Tongue (tissue), 3 donors: Measurements from ENCODE around the gene IBA57. TPM values are rescaled to one million over a fixed set of nuclear protein-coding genes. Genes with fewer than 3 reads are reported as not detected.
"Not testable (repeated sequence)": the region's sequence is repeated elsewhere in the genome, so short reads cannot be mapped to it uniquely, and the experiment has no call there.

ENCODE experiments used
- DNase-seq: peaks from one replicate; pipeline ENCODE4 v3.0.0-alpha.2; 2015
- small RNA-seq: library from RNA; depleted of rRNA; stranded (forward); fragments of <200 nt; gene quantifications from one replicate; pipeline ENCODE3, GENCODE V24; 2014; ENCODE audit warnings: low replicate concordance
- total RNA-seq: library from RNA; depleted of rRNA; stranded (reverse); fragments of >200 nt; gene quantifications from one replicate; pipeline ENCODE4 v1.2.3, GENCODE V29; 2014

The IBA57 gene
- total RNA-seq, 1 donor from 2014 or later = 11.4 TPM

- no peak for DNase-seq
Measured at GRCh38 chr1:228226956-228227791, 61.6 kb downstream of the IBA57 start.

- not testable (repeated sequence) for DNase-seq
Measured at GRCh38 chr1:228228147-228228546, 62.5 kb downstream of the IBA57 start.

- no peak for DNase-seq
Measured at GRCh38 chr1:228228601-228229074, 63.0 kb downstream of the IBA57 start.

- no peak for DNase-seq
Measured at GRCh38 chr1:228231189-228231588, 65.6 kb downstream of the IBA57 start.

Small RNA genes within 50 kb of the gene (small RNA-seq; reads per million reads assigned to genes)
- not detected for gene AL359510.1

Other genes starting within 250 kb of the IBA57 start
- 14.6 TPM for gene WNT9A, start 217.9 kb upstream of the IBA57 start, total RNA-seq
- 1.6 TPM for gene WNT3A, start 158.8 kb upstream of the IBA57 start, total RNA-seq
- 152 TPM for gene ARF1, start 83.1 kb upstream of the IBA57 start, total RNA-seq
- 12.1 TPM for gene C1orf35, start 62.5 kb upstream of the IBA57 start, total RNA-seq
- 28.7 TPM for gene MRPL55, start 56.5 kb upstream of the IBA57 start, total RNA-seq
- 156 TPM for gene GUK1, start 25.5 kb upstream of the IBA57 start, total RNA-seq
- 5.5 TPM for gene GJC2, start 15.9 kb upstream of the IBA57 start, total RNA-seq
- gene OBSCN, start 42.2 kb downstream of the IBA57 start, total RNA-seq = 640 TPM
- 13.7 TPM for gene TRIM11, start 241.0 kb downstream of the IBA57 start, total RNA-seq